ENCODE results near the gene DNAH12. TPM values are rescaled to one million over a fixed set of nuclear protein-coding genes. Genes with fewer than 3 reads are reported as not detected.

The DNAH12 gene
- total and polyA plus RNA-seq, 2 donors (not counting 1 experiment from before 2014, with no cell fraction given): 0.12 to 0.17 TPM

- no peak for TF ChIP-seq EZH2 (IDR thresholded peaks at IDR 0.05; ENCODE audit: low read length, missing control alignments)
- no peak for TF ChIP-seq CTCF (conservative IDR thresholded peaks at IDR 0.05 in 1 of 2, IDR thresholded peaks at IDR 0.05 in 1 of 2; ENCODE audit: low read depth in 1 of 2, low read length in 2 of 2)
- Histone ChIP-seq H4K20me1 (ENCODE audit: control insufficient read depth, extremely low read depth, insufficient read depth, low read length) (no peaks in the 10 kb centered on the region), H3K4me2 (ENCODE audit: extremely low read depth, insufficient read depth, low read length) (no peak overlapping the region), H3K9me3 (ENCODE audit: control insufficient read depth, insufficient read depth, low read depth, low read length) (no peaks in the 10 kb centered on the region), H3K27me3 (ENCODE audit: control insufficient read depth, insufficient read depth, low read length) (no peaks in the 10 kb centered on the region), H3K4me1 (ENCODE audit: control insufficient read depth, extremely low read depth, insufficient read depth, low read length) (no peaks in the 10 kb centered on the region), H3K9ac (ENCODE audit: insufficient read depth, low read length) (no peak overlapping the region), H3K27ac (ENCODE audit: insufficient read depth, low read length) (no peak overlapping the region), H3K79me2 (ENCODE audit: control insufficient read depth, insufficient read depth, low read length) (no peaks in the 10 kb centered on the region), H3K4me3 (replicated peaks in 1 of 4; ENCODE audit: control extremely low read depth in 1 of 4, insufficient read depth in 1 of 4, low read depth in 3 of 4, low read length in 4 of 4) (no peak overlapping the region), H2AFZ (ENCODE audit: low read length) (no peak overlapping the region), H3K36me3 (ENCODE audit: control insufficient read depth, insufficient read depth, low read length) (no peaks in the 10 kb centered on the region)
- DNase-seq (ENCODE audit: low read depth in 2 of 2): peak in 1 of 2 donors; percentile 84
Measured at GRCh38 chr3:57518276-57518915, 25.7 kb downstream of the DNAH12 start.

- TF ChIP-seq CTCF (conservative IDR thresholded peaks at IDR 0.05 in 1 of 2, IDR thresholded peaks at IDR 0.05 in 1 of 2; ENCODE audit: low read depth in 1 of 2, low read length in 2 of 2): no peak
- no peak for TF ChIP-seq EZH2 (IDR thresholded peaks at IDR 0.05; ENCODE audit: low read length, missing control alignments)
- no peak overlapping the region for H3K4me3 ChIP-seq (replicated peaks in 1 of 4; ENCODE audit: control extremely low read depth in 1 of 4, insufficient read depth in 1 of 4, low read depth in 3 of 4, low read length in 4 of 4)
- no peak overlapping the region for H3K27ac ChIP-seq (ENCODE audit: insufficient read depth, low read length)
- no peak overlapping the region for H3K4me2 ChIP-seq (ENCODE audit: extremely low read depth, insufficient read depth, low read length)
- H2AFZ ChIP-seq (ENCODE audit: low read length): no peak overlapping the region
- no peak overlapping the region for H3K9ac ChIP-seq (ENCODE audit: insufficient read depth, low read length)
- no peaks in the 10 kb centered on the region for H4K20me1 ChIP-seq (ENCODE audit: control insufficient read depth, extremely low read depth, insufficient read depth, low read length)
- no peaks in the 10 kb centered on the region for H3K9me3 ChIP-seq (ENCODE audit: control insufficient read depth, insufficient read depth, low read depth, low read length)
- H3K27me3 ChIP-seq (ENCODE audit: control insufficient read depth, insufficient read depth, low read length): no peaks in the 10 kb centered on the region
- DNase-seq (ENCODE audit: low read depth in 2 of 2): peak; percentile 21 to 28
- H3K4me1 ChIP-seq (ENCODE audit: control insufficient read depth, extremely low read depth, insufficient read depth, low read length): no peaks in the 10 kb centered on the region
- H3K36me3 ChIP-seq (ENCODE audit: control insufficient read depth, insufficient read depth, low read length): no peaks in the 10 kb centered on the region
- H3K79me2 ChIP-seq (ENCODE audit: control insufficient read depth, insufficient read depth, low read length): no peaks in the 10 kb centered on the region
Measured at GRCh38 chr3:57512166-57512565, 32.0 kb downstream of the DNAH12 start.

GRCh38 chr3:57505901-57506300 is 38.2 kb downstream of the DNAH12 start:
- Histone ChIP-seq H3K4me1 (ENCODE audit: control insufficient read depth, extremely low read depth, insufficient read depth, low read length) (no peaks in the 10 kb centered on the region), H3K27me3 (ENCODE audit: control insufficient read depth, insufficient read depth, low read length) (no peaks in the 10 kb centered on the region), H2AFZ (ENCODE audit: low read length) (no peak overlapping the region), H3K27ac (ENCODE audit: insufficient read depth, low read length) (no peak overlapping the region), H3K4me3 (replicated peaks in 1 of 4; ENCODE audit: control extremely low read depth in 1 of 4, insufficient read depth in 1 of 4, low read depth in 3 of 4, low read length in 4 of 4) (no peak overlapping the region), H3K4me2 (ENCODE audit: extremely low read depth, insufficient read depth, low read length) (no peak overlapping the region), H3K9me3 (ENCODE audit: control insufficient read depth, insufficient read depth, low read depth, low read length) (no peaks in the 10 kb centered on the region), H3K36me3 (ENCODE audit: control insufficient read depth, insufficient read depth, low read length) (no peaks in the 10 kb centered on the region), H4K20me1 (ENCODE audit: control insufficient read depth, extremely low read depth, insufficient read depth, low read length) (no peaks in the 10 kb centered on the region), H3K79me2 (ENCODE audit: control insufficient read depth, insufficient read depth, low read length) (no peaks in the 10 kb centered on the region), H3K9ac (ENCODE audit: insufficient read depth, low read length) (no peak overlapping the region)
- no peak for DNase-seq (ENCODE audit: low read depth in 2 of 2)
- TF ChIP-seq CTCF (conservative IDR thresholded peaks at IDR 0.05 in 1 of 2, IDR thresholded peaks at IDR 0.05 in 1 of 2; ENCODE audit: low read depth in 1 of 2, low read length in 2 of 2) (no peak), EZH2 (IDR thresholded peaks at IDR 0.05; ENCODE audit: low read length, missing control alignments) (no peak)

All from fibroblast of lung (primary cell).